ENCODE results near the gene LRRC63.
A peak's percentile ranks its signal among the peaks of the same experiment; 100 is the strongest.
"Not testable (repeated sequence)": the region's sequence is repeated elsewhere in the genome, so short reads cannot be mapped to it uniquely, and the experiment has no call there.

LRRC63 gene

GRCh38 chr13:46211483-46212351 lies at the start of gene LRRC63:
Gene LRRC63 (plus strand): TSS chr13:46211928. CDS start chr13:46213035, 1,107 bp downstream.
- DNase-seq: peak; percentile 57

- DNase-seq: not testable (repeated sequence)
These were observed 49.0 kb upstream of the LRRC63 start for GRCh38 chr13:46162741-46163140.

- peak; percentile 15 for DNase-seq
These were observed 47.1 kb upstream of the LRRC63 start for GRCh38 chr13:46164661-46165060.

- no peak for DNase-seq
These were observed 46.1 kb upstream of the LRRC63 start for GRCh38 chr13:46165485-46166223.

GRCh38 chr13:46166224-46166584 lies 45.5 kb upstream of the LRRC63 start:
- no peak for DNase-seq

- DNase-seq: no peak
These were observed 44.6 kb upstream of the LRRC63 start for GRCh38 chr13:46166947-46167610.

- DNase-seq: no peak
These were observed 43.4 kb upstream of the LRRC63 start for GRCh38 chr13:46168341-46168740.

- DNase-seq: no peak
These were observed 42.9 kb upstream of the LRRC63 start for GRCh38 chr13:46168783-46169182.

- DNase-seq: no peak
These were observed 42.0 kb upstream of the LRRC63 start for GRCh38 chr13:46169758-46170157.

- DNase-seq: no peak
These were observed 41.5 kb upstream of the LRRC63 start for GRCh38 chr13:46170268-46170667.

- DNase-seq: no peak
These were observed 41.0 kb upstream of the LRRC63 start for GRCh38 chr13:46170687-46171086.

- no peak for DNase-seq
These were observed 40.5 kb upstream of the LRRC63 start for GRCh38 chr13:46171217-46171616.

- no peak for DNase-seq
These were observed 40.0 kb upstream of the LRRC63 start for GRCh38 chr13:46171739-46172138.

- no peak for DNase-seq
These were observed 39.2 kb upstream of the LRRC63 start for GRCh38 chr13:46172531-46172991.

GRCh38 chr13:46173656-46174055 lies 38.1 kb upstream of the LRRC63 start:
- DNase-seq: no peak

GRCh38 chr13:46176756-46177155 lies 35.0 kb upstream of the LRRC63 start:
- no peak for DNase-seq

- no peak for DNase-seq
These were observed 33.6 kb upstream of the LRRC63 start for GRCh38 chr13:46178143-46178542.

GRCh38 chr13:46178821-46179220 lies 32.9 kb upstream of the LRRC63 start:
- DNase-seq: no peak

- DNase-seq: no peak
These were observed 32.2 kb upstream of the LRRC63 start for GRCh38 chr13:46179491-46179908.

- no peak for DNase-seq
These were observed 31.6 kb upstream of the LRRC63 start for GRCh38 chr13:46179969-46180763.

GRCh38 chr13:46181377-46181839 lies 30.3 kb upstream of the LRRC63 start:
- no peak for DNase-seq

GRCh38 chr13:46181840-46182490 lies 29.8 kb upstream of the LRRC63 start, which contains the start of gene LCP1:
Gene LCP1 (minus strand): TSS chr13:46182177. CDS start chr13:46159662, 22,515 bp downstream.
- DNase-seq: peak; percentile 7
